DND-41 (cell line): ENCODE results near the gene LYVE1.

Experiments used
- ATAC-seq: fragments of 200-7000 bp; cut with Tn5 transposase; 3 replicates; pipeline ENCODE4 v1.9.1; 2021; ENCODE audit warnings: low read depth; ENCODE audit not compliant: insufficient read depth
- DNase-seq: peaks from one replicate; pipeline ENCODE4 v3.0.0-alpha.2; 2020
- H2AFZ ChIP-seq: 2 replicates; pipeline ENCODE4 v1.6.0; 2012; ENCODE audit warnings: low read depth, low read length
- H3K27ac ChIP-seq: 2 replicates; pipeline ENCODE4 v1.5.1; 2012; ENCODE audit warnings: low read length, inconsistent platforms
- H3K27me3 ChIP-seq: fragments of 200-600 bp; sonication (generic); 2 replicates; pipeline ENCODE4 v1.6.0; 2012; ENCODE audit warnings: low read length, mild to moderate bottlenecking, inconsistent platforms; ENCODE audit not compliant: insufficient read depth, poor library complexity
- H3K36me3 ChIP-seq: 2 replicates; pipeline ENCODE4 v1.5.1; 2012; ENCODE audit warnings: low read length, inconsistent platforms; ENCODE audit not compliant: insufficient read depth
- H3K4me1 ChIP-seq: 2 replicates; pipeline ENCODE4 v1.5.1; 2012; ENCODE audit warnings: mild to moderate bottlenecking, low read length; ENCODE audit not compliant: insufficient read depth
- H3K4me2 ChIP-seq: 2 replicates; pipeline ENCODE4 v1.6.0; 2012; ENCODE audit warnings: mild to moderate bottlenecking, moderate library complexity, low read length, inconsistent platforms; ENCODE audit not compliant: insufficient read depth
- H3K4me3 ChIP-seq, 2 experiments: fragments of 200-600 bp in 1 of 2; shearing (Covaris generic) in 1 of 2; 2 replicates each; pipeline ENCODE4 v1.5.1; 2012 to 2016; ENCODE audit warnings: inconsistent platforms in 2 of 2, low read length in 2 of 2, mild to moderate bottlenecking in 2 of 2, low read depth in 1 of 2, moderate library complexity in 1 of 2
- H3K79me2 ChIP-seq: 2 replicates; pipeline ENCODE4 v1.6.0; 2012; ENCODE audit warnings: low read length, inconsistent platforms; ENCODE audit not compliant: insufficient read depth
- H3K9ac ChIP-seq: 2 replicates; pipeline ENCODE4 v1.6.0; 2012; ENCODE audit warnings: low read depth, mild to moderate bottlenecking, inconsistent platforms, low read length, moderate library complexity
- H3K9me3 ChIP-seq: 2 replicates; pipeline ENCODE4 v1.5.1; 2012; ENCODE audit warnings: low read length, moderate library complexity, mild to moderate bottlenecking, inconsistent platforms; ENCODE audit not compliant: insufficient read depth, severe bottlenecking
- H4K20me1 ChIP-seq: 2 replicates; pipeline ENCODE4 v1.6.0; 2012; ENCODE audit warnings: low read length; ENCODE audit not compliant: insufficient read depth
- EZH2 ChIP-seq: IDR thresholded peaks from 3 replicates; pipeline ENCODE4 v1.6.1; 2012; ENCODE audit warnings: borderline replicate concordance, low read depth, mild to moderate bottlenecking, moderate library complexity, low read length, inconsistent platforms; ENCODE audit not compliant: severe bottlenecking
- TF ChIP-seq, protein P1 (sequence below): IDR thresholded peaks from 2 replicates; pipeline ENCODE4 v1.5.1; 2012; ENCODE audit warnings: borderline replicate concordance, low read length, moderate library complexity, mild to moderate bottlenecking; ENCODE audit not compliant: poor library complexity, severe bottlenecking; ENCODE audit errors: extremely low read depth

Gene LYVE1

DNA sequence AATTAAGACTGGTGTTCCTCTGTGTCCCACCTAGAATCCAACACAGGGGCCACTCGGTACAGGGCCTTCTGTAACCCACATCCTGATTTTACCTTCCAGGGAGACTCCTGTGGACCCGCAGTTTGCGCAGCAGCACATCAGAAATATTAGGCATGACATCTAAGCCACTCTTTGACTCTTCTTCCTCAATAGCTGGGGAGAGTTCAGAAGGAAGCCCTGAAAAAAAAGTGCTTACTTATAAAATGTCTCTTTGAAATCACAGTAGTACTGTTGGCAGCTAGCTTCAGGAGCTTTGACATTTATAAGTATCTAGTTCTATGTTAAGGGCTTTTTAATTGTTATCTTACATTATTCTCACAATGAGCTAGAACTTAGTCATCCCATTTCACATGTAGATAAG lies 41.2 kb upstream of the LYVE1 start:
- no peak for DNase-seq
- Histone ChIP-seq H3K9ac (no peak overlapping the region), H3K4me2 (no peak overlapping the region), H3K9me3 (no peaks in the 10 kb centered on the region), H3K79me2 (no peaks in the 10 kb centered on the region), H3K27me3 (peaks cover 22% of the 10 kb centered on the region), H3K27ac (no peak overlapping the region), H3K4me1 (no peaks in the 10 kb centered on the region), H2AFZ (no peak overlapping the region), H3K4me3 (no peak overlapping the region), H3K36me3 (no peaks in the 10 kb centered on the region), H4K20me1 (no peaks in the 10 kb centered on the region; the same call in 1 of the 2 replicates)
- no peak for ATAC-seq
- no peak for TF ChIP-seq EZH2
- TF ChIP-seq, protein P1, sequence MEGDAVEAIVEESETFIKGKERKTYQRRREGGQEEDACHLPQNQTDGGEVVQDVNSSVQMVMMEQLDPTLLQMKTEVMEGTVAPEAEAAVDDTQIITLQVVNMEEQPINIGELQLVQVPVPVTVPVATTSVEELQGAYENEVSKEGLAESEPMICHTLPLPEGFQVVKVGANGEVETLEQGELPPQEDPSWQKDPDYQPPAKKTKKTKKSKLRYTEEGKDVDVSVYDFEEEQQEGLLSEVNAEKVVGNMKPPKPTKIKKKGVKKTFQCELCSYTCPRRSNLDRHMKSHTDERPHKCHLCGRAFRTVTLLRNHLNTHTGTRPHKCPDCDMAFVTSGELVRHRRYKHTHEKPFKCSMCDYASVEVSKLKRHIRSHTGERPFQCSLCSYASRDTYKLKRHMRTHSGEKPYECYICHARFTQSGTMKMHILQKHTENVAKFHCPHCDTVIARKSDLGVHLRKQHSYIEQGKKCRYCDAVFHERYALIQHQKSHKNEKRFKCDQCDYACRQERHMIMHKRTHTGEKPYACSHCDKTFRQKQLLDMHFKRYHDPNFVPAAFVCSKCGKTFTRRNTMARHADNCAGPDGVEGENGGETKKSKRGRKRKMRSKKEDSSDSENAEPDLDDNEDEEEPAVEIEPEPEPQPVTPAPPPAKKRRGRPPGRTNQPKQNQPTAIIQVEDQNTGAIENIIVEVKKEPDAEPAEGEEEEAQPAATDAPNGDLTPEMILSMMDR = no peak

DNA sequence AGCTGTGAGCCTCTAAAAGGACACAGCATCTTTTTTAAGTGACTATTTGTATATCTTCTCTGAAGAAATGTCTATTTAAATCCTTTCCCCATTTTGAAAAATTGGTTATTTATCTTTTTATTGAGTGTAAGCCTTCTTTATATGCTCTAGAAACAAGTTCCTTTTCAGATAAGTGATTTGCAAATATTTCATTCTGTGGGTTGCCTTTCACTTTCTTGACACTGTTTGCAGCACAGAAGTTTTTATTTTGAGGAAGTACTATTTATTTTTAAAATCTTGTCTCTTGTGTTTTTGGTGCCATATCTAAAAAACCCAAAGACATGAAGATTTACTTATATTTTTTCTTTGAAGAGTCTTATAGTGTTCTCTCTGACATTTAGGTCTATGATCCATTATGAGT lies 40.1 kb upstream of the LYVE1 start:
- ATAC-seq = no peak
- H4K20me1 ChIP-seq = no peaks in the 10 kb centered on the region; the same call in 1 of the 2 replicates
- H3K4me3 ChIP-seq = no peak overlapping the region
- H3K36me3 ChIP-seq = no peaks in the 10 kb centered on the region
- peaks cover 27% of the 10 kb centered on the region for H3K27me3 ChIP-seq
- no peak for TF ChIP-seq EZH2
- TF ChIP-seq, protein P1 = no peak
- H3K4me1 ChIP-seq = peaks cover 9% of the 10 kb centered on the region
- H3K4me2 ChIP-seq = no peak overlapping the region
- no peaks in the 10 kb centered on the region for H3K9me3 ChIP-seq
- no peak overlapping the region for H3K9ac ChIP-seq
- no peak overlapping the region for H2AFZ ChIP-seq
- no peak for DNase-seq
- H3K27ac ChIP-seq = no peak overlapping the region
- no peaks in the 10 kb centered on the region for H3K79me2 ChIP-seq

DNA sequence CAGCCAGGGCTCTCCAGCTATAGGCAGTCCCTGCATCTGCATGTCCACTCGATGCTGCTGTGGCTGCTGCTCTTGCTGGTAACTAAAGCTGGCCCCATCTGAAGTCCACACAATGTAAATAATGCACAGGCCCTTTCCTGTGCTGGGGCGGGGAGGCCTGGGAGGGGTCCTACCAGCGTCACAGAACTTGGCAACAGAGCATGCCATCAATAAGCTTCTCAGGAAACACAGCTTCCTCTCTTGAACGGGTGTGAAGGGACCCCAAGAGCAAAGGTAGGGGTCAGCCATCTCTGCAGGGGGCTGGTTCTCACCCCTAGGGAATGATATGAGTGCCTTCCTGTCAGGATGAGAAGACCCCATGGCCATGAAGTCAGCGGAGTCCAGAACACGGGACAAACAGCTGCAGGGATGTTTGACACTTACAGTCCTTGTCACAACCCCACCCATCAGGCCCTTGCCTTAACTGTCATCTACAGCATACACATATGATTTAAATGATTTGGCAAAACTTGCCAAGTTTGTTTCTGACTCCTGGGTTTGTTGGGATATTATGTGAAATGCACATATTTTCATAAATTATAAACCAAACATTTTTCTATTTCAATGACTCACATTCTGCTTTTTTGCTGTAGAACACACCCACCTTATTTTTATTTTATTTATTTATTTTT lies 39.1 kb upstream of the LYVE1 start:
- no peaks in the 10 kb centered on the region for H3K36me3 ChIP-seq
- no peak overlapping the region for H3K4me3 ChIP-seq
- H3K9ac ChIP-seq = no peak overlapping the region
- no peak overlapping the region for H2AFZ ChIP-seq
- peaks cover 9% of the 10 kb centered on the region for H3K4me1 ChIP-seq
- no peak for TF ChIP-seq EZH2
- TF ChIP-seq, protein P1 = no peak
- peaks cover 27% of the 10 kb centered on the region for H3K27me3 ChIP-seq
- no peaks in the 10 kb centered on the region for H3K9me3 ChIP-seq
- no peak overlapping the region for H3K27ac ChIP-seq
- no peaks in the 10 kb centered on the region; the same call in 1 of the 2 replicates for H4K20me1 ChIP-seq
- no peak overlapping the region for H3K4me2 ChIP-seq
- no peak for DNase-seq
- no peak for ATAC-seq
- no peaks in the 10 kb centered on the region for H3K79me2 ChIP-seq
